AG04450 (cell line): ENCODE data around the gene ACTBL2. TPM values are rescaled to one million over a fixed set of nuclear protein-coding genes. Genes with fewer than 3 reads are reported as not detected.
"Not testable (repeated sequence)": the region's sequence is repeated elsewhere in the genome, so short reads cannot be mapped to it uniquely, and the experiment has no call there.

Source experiments
- CTCF ChIA-PET: fragments of 300-600, 350-600 bp; formaldehyde crosslinking; extraction: SDS; loops from one replicate; lab custom pipeline; 2022; ENCODE audit warnings: antibody characterized with exemption, inconsistent platforms; lab: Charles Lee
- POLR2A ChIA-PET: fragments of 350-600 bp; formaldehyde crosslinking; extraction: SDS; loops from one replicate; lab custom pipeline; 2021; ENCODE audit warnings: antibody characterized with exemption, inconsistent platforms; lab: Yijun Ruan, JAX
- DNase-seq: peaks from one replicate; pipeline ENCODE4 v3.0.0-alpha.2; 2011; ENCODE audit warnings: low read depth, low spot score
- H3K27ac ChIP-seq: one replicate; pipeline ENCODE4 v1.5.1; 2012; ENCODE audit warnings: low read depth, low read length, control low read depth
- H3K27me3 ChIP-seq: one replicate; pipeline ENCODE4 v1.6.0; 2012; ENCODE audit warnings: low read length; ENCODE audit not compliant: control insufficient read depth, insufficient read depth
- H3K4me3 ChIP-seq: 2 replicates; pipeline ENCODE4 v1.5.1; 2011; ENCODE audit warnings: mild to moderate bottlenecking, low read depth, low read length, control low read depth
- H3K9me3 ChIP-seq: 2 replicates; pipeline ENCODE4 v1.5.1; 2012; ENCODE audit warnings: low read length; ENCODE audit not compliant: control insufficient read depth, insufficient read depth
- polyA plus RNA-seq: library from polyadenylated mRNA; depleted of rRNA; stranded (reverse); fragments of >200 nt; gene quantifications from 2 replicates; pipeline ENCODE4 v1.2.3, GENCODE V29; 2011
- TF ChIP-seq, protein P1 (sequence below): IDR thresholded peaks from 2 replicates; pipeline ENCODE4 v1.5.1; 2011; ENCODE audit warnings: low read depth, low read length, control low read depth, inconsistent platforms

ACTBL2 gene
- polyA plus RNA-seq, 1 experiment: 0.45 TPM

DNA sequence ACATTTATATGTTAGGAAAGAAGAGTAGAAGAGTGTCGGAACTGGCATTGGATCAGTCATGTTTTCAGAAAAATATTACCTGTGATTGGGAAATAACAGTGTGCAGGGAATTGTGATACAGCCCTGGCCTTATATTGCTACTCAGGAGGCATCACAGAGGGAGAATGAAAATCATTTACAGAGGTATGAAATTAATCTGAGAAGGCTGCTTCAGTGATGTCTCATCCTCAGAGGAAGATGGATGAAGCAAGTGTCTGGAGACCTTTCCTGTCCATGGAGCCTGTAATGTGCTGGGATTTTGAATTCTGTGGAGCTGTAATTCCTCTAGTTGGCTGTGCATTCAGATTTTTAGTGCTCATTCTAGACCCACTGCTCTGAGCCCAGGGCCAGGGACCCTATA lies 3.8 kb downstream of the ACTBL2 start:
- CTCF ChIA-PET: interaction anchor here (0.6 kb wide), 1 partner anchor 984 kb away, joined by 5 read pairs; no protein-coding TSS in a partner anchor

DNA sequence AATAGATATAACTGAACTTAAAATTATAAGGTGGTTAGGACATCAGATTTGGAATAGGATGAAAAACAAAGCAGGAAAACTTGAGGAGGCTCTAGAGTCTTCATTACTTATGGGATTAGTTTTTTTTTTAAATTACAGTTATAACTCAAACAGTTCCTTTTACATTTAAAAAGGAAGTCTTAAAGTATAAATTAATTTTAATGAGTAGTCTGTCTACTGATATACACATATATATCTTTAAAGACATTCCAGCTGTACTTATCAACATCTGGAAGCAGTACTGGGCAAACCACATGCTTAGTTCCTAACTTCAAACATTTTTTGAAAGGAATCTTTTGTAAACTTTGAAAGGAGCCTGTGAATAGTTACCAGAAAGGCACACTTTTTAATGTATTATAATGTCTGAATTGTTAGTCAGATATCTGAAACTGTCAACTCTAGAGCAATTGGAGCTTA lies 6.0 kb downstream of the ACTBL2 start:
- Histone ChIP-seq H3K9me3 (no peaks in the 10 kb centered on the region), H3K27ac (no peak overlapping the region), H3K27me3 (no peaks in the 10 kb centered on the region), H3K4me3 (no peak overlapping the region)
- DNase-seq: no peak
- CTCF ChIA-PET: interaction anchor here (1.1 to 1.4 kb wide), 2 partner anchors 25 to 179 kb away, joined by 5 read pairs; no protein-coding TSS in a partner anchor
- TF ChIP-seq, protein P1, sequence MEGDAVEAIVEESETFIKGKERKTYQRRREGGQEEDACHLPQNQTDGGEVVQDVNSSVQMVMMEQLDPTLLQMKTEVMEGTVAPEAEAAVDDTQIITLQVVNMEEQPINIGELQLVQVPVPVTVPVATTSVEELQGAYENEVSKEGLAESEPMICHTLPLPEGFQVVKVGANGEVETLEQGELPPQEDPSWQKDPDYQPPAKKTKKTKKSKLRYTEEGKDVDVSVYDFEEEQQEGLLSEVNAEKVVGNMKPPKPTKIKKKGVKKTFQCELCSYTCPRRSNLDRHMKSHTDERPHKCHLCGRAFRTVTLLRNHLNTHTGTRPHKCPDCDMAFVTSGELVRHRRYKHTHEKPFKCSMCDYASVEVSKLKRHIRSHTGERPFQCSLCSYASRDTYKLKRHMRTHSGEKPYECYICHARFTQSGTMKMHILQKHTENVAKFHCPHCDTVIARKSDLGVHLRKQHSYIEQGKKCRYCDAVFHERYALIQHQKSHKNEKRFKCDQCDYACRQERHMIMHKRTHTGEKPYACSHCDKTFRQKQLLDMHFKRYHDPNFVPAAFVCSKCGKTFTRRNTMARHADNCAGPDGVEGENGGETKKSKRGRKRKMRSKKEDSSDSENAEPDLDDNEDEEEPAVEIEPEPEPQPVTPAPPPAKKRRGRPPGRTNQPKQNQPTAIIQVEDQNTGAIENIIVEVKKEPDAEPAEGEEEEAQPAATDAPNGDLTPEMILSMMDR: no peak
- POLR2A ChIA-PET: no interaction called here

More for the DNA sequence above, 3.8 kb downstream of the ACTBL2 start:
- no peak for DNase-seq
- POLR2A ChIA-PET: no interaction called here
- H3K9me3 ChIP-seq: 0 out of 2 replicates have a peak, but pooled peaks cover 5% of the 10 kb centered on the region
- no peaks in the 10 kb centered on the region for H3K27me3 ChIP-seq
- no peak overlapping the region for H3K27ac ChIP-seq
- TF ChIP-seq, protein P1: no peak
- H3K4me3 ChIP-seq: no peak overlapping the region

DNA sequence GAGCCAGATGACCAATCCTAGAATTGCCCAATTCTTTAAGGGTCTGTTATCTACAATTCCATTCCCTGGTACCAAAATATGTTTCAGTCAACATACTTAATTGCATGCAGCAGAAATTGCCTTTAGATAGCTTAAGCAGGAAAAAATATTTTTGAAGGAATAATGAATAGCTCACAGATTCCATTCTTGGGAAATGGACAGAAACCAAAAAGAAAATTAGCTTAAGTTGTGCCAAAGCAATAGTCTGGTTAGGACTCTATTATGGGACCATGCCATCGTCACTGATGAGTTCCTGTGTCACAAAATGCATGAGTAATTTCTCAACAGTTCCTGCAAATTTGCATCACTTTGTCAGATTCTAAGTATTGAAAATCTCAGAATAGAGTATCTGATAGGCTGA lies 12.3 kb downstream of the ACTBL2 start:
- TF ChIP-seq, protein P1: no peak
- Histone ChIP-seq H3K27me3 (no peaks in the 10 kb centered on the region), H3K27ac (no peak overlapping the region), H3K4me3 (no peak overlapping the region), H3K9me3 (no peaks in the 10 kb centered on the region)
- ChIA-PET POLR2A (no interaction called here), CTCF (interaction anchor here (0.5 to 1.8 kb wide), 3 partner anchors 29 to 172 kb away, joined by 3 to 8 read pairs (median 6); no protein-coding TSS in a partner anchor)
- DNase-seq: no peak

DNA sequence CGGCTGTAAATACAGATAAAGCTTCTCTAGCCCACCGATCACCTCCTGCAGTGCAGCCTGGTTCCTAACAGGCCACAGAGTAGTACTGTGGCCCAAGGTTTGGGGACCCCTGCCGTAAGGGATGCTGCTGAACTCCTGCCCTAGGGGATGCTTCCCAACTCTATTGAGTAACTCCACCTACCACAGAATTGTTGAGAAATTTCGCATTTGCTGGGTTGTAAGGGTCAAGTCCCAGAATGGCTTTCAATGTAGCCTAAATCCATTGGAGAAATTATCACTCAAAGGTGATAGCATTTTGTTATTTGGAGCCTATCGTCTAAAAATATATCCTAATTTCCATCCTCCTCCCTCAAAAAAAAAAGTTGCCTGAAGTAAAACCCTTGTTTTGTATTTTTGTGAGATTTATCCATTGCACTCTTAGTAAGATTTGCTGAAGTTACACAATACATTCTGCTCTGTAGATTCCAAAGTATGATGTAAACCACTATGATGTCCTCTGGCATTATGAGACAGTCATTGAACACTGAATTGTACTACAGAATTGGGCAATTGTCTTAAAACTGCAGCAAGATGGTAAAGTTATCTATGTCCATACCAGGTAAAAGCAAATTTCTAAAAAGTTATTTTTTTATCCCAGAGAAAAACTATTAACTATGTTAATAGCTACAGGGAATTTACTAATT lies 14.0 kb downstream of the ACTBL2 start:
- POLR2A ChIA-PET: no interaction called here
- no peak for DNase-seq
- no peaks in the 10 kb centered on the region for H3K27me3 ChIP-seq
- H3K9me3 ChIP-seq: no peaks in the 10 kb centered on the region
- H3K27ac ChIP-seq: no peak overlapping the region
- TF ChIP-seq, protein P1: no peak
- CTCF ChIA-PET: interaction anchor here (1.8 kb wide), 1 partner anchor 170 kb away, joined by 6 read pairs; no protein-coding TSS in a partner anchor
- H3K4me3 ChIP-seq: no peak overlapping the region

DNA sequence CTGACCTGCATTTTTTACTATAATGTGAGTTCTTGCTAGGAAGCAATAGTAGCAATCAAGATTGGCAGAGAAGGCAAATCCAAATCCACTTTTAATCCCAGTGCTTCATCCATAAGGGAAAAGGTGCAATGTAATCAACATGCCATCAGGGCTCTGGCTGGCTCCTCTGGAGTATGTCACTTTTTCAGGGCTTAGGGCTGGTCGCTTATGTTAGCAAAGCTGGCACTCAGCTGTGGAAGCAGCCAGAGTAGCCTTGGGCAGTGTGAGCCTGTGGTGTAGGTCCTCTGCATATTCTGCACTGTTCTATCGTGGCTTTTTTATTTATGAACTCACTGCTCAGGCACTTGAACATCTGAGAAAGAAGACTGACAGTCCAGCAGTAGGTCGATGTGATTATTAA lies 16.1 kb downstream of the ACTBL2 start:
- no peak for DNase-seq
- no peak overlapping the region for H3K4me3 ChIP-seq
- POLR2A ChIA-PET: no interaction called here
- no peak overlapping the region for H3K27ac ChIP-seq
- CTCF ChIA-PET: interaction anchor here (0.6 kb wide), 1 partner anchor 9 kb away, joined by 4 read pairs; no protein-coding TSS in a partner anchor
- no peaks in the 10 kb centered on the region for H3K27me3 ChIP-seq
- H3K9me3 ChIP-seq: no peaks in the 10 kb centered on the region
- TF ChIP-seq, protein P1: no peak

DNA sequence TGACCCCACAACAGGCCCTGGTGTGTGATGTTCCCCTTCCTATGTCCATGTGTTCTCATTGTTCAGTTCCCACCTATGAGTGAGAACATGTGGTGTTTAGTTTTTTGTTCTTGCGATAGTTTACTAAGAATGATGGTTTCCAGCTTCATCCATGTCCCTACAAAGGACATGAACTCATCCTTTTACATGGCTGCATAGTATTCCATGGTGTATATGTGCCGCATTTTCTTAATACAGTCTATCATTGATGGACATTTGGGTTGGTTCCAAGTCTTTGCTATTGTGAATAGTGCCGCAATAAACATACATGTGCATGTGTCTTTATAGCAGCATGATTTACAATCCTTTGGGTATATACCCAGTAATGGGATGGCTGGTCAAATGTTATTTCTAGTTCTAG lies 22.6 kb downstream of the ACTBL2 start:
- CTCF ChIA-PET, H3K27ac ChIP-seq, H3K27me3 ChIP-seq, DNase-seq, H3K9me3 ChIP-seq, POLR2A ChIA-PET, H3K4me3 ChIP-seq: not testable (repeated sequence)
